Thyroid gland (tissue), 4 donors: ENCODE results near the gene MGLL.

Experiments
- CTCF ChIP-seq, 6 experiments: fragments of 200-600 bp in 3 of 6; fragments of 450-650 bp in 3 of 6; sonication (generic) in 3 of 6; IDR thresholded peaks; one replicate each; pipeline ENCODE4 v1.5.1; 2016 to 2019; ENCODE audit warnings: antibody characterized with exemption in 6 of 6, mild to moderate bottlenecking in 2 of 6, inconsistent platforms in 1 of 6, moderate library complexity in 1 of 6
- POLR2A ChIP-seq, 2 donors: fragments of 450-650 bp; IDR thresholded peaks; one replicate each; pipeline ENCODE4 v1.6.1; 2017; ENCODE audit warnings: antibody characterized with exemption in 2 of 2, mild to moderate bottlenecking in 2 of 2, moderate library complexity in 1 of 2

- TF ChIP-seq POLR2A (IDR thresholded peaks at IDR 0.05) = no peak
- no peak for TF ChIP-seq CTCF (IDR thresholded peaks at IDR 0.05)
These were observed 75.8 kb downstream of the MGLL start for GRCh38 chr3:127746400-127747057.
